Thoracic aorta endothelial cell (primary cell): ENCODE results near the gene RNF10. TPM values are rescaled to one million over a fixed set of nuclear protein-coding genes. Genes with fewer than 3 reads are reported as not detected.

ENCODE experiments used
- small RNA-seq: library from RNA; depleted of rRNA; stranded (forward); fragments of <200 nt; gene quantifications from one replicate; pipeline ENCODE3, GENCODE V24; 2012
- total RNA-seq: library from RNA; depleted of rRNA; stranded (reverse); fragments of >200 nt; gene quantifications from 2 replicates; pipeline ENCODE4 v1.2.3, GENCODE V29; 2012

The RNF10 gene
- total RNA-seq: 165 and 196 TPM in 2 replicates

DNA sequence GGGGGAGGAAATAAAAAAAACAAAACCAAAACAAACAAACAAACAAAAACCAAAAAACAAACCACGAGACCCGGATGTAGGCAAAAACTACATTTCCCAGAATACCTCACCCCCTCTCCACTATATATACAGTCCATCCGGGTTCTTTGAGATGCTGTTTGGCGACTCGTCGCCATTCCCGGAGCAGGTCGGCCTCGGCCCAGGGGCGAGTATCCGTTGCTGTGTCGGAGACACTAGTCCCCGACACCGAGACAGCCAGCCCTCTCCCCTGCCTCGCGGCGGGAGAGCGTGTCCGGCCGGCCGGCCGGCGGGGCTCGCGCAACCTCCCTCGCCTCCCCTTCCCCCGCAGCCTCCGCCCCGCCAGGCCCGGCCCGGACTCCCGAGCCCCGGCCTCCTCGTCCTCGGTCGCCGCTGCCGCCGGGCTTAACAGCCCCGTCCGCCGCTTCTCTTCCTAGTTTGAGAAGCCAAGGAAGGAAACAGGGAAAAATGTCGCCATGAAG is at the start of gene RNF10:
RNF10 (plus strand) TSS at position 154 of the 500 bp plus-strand sequence. CDS start 456 bp downstream, outside the sequence.

DNA sequence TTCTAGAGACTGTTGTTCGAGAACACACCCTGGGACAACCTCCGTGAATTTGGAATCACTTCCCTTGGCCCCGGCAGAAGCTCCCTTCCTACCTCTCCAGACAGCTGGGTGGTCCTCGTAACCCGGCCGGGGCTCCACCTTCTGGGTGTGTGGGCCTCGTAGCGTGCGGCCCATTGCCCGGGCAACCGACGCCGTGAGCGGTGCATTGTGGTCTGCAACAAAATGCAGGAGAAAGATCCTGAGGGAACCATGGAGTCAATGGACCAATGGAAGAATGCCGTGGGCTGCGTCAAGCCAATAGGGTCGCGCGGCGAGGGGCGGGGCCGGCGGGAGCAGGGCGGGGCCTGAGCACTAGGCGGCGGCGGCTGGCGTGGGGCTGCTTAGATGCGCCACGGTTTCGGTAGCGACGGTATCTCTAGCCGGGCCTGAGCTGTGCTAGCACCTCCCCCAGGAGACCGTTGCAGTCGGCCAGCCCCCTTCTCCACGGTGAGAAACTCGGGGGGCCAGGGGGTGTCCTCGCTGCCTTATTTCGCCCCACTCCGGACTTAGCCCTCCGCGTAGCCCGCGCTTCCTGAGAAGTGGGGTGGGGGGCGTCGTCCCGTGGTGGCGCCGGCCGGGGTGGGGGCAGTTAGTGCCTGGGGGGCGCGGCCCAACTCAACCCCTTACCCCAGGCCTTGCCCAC is 38.3 kb upstream of the RNF10 start, which contains the start of gene DYNLL1:
DYNLL1 (plus strand) TSS at position 383 of the 682 bp plus-strand sequence. CDS start 309 bp downstream, outside the sequence.

DNA sequence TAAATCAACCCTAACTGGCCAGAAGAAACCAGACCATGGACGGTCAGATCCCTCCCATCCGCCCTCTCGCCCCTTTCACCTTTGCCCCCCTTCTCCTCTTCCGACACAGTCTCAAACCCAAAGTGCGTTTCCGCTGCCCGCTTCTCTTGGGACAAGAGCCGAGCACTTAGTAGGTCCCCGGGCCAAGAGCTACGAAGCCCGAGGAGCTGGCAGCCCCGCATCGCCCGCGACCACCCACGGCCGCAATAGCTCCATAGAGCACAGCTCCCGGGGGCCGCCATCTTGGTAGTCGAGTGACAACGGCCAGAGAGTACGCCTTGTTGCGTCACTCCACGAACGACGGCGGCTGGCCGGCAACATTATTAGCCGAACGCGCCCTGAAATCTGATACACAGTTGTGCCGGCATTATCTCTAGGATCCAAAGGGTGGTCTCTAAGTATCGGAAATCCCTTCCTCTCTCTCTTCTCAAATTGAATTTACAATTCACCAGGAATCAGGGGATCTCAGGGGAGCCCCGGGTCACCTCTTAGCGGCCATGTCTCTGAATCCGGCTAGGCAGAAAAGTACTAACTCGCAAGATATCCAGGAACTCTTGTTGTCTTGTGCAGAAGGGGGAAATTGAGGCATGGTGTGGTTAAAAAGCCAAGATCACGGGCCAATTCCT is 5.2 kb upstream of the RNF10 start, which contains the start of gene COQ5:
COQ5 (minus strand) TSS at position 298 of the 665 bp plus-strand sequence; CDS start at position 281, 17 bp downstream.

DNA sequence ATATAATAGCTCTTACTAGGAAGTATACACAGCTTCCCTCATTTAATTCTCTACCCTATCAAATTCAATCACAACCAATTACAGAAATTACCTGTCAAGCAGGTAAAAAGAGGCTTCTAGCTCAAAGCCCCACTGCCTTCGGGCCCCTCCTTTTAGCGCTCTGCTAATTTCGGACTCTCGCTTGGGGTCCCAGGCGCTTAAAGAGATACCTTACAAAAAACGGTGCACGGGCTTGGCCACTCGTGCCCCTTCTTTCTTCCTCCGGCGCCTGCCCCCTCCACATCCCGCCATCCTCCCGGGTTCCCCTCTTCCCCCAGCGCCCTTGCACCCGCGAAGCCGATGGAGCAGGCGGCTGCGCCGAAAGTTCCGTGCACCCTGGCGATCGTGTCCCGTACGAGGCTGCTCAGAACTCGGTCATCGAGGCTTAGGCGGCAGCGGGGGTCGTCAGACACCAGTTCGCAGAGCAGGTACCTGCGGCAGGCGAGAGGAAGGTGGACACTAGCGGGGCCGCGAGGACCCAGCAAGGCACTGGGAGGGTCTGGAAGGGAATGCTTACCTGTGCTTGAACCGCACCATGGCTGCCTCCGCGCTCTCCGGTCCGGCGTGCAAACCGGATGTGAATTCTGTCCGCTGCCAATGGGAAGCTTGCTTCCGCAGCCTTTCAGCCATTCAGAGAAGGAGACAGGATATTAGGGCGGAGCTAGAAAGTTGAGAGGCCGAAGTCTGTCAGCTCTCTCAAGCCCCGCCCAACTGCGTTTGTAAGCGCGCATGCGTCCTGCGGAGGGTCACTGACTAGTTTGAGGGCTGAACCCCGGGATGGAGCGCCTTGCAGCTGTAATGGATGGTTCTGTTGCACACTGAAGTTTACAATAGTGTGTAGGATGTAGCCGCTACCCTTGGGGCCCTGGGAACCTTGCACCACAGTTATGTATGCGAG is 46.9 kb downstream of the RNF10 start, which contains the start of gene POP5:
POP5 (minus strand) TSS at position 616 of the 937 bp plus-strand sequence; CDS start at position 576, 40 bp downstream.

Small RNA genes within 50 kb of the gene (small RNA-seq; reads per million reads assigned to genes)
- not detected for gene RF00019

Other genes with a start within 250 kb of the RNF10 start
- gene RNU4-2, start 242.5 kb upstream of the RNF10 start, total RNA-seq: under 0.01 TPM in 2 replicates
- gene RNU4-1, start 241.1 kb upstream of the RNF10 start, total RNA-seq: under 0.01 TPM in 2 replicates
- 0.27 and 0.50 TPM in 2 replicates for gene SIRT4, start 232.0 kb upstream of the RNF10 start, total RNA-seq
- gene PLA2G1B, start 206.6 kb upstream of the RNF10 start, total RNA-seq: not detected in 2 replicates
- gene MSI1, start 165.2 kb upstream of the RNF10 start, total RNA-seq: not detected in 2 replicates
- gene COX6A1, start 96.2 kb upstream of the RNF10 start, total RNA-seq: 248 and 252 TPM in 2 replicates
- gene TRIAP1, start 88.0 kb upstream of the RNF10 start, total RNA-seq: 71.7 and 72.6 TPM in 2 replicates
- 30.3 and 36.2 TPM in 2 replicates for gene GATC, start 87.9 kb upstream of the RNF10 start, total RNA-seq
- 179 and 196 TPM in 2 replicates for gene SRSF9, start 64.6 kb upstream of the RNF10 start, total RNA-seq
- gene DYNLL1, start 38.2 kb upstream of the RNF10 start, total RNA-seq: 320 TPM in 2 replicates
- gene COQ5, start 5.2 kb upstream of the RNF10 start, total RNA-seq: 20.8 and 22.3 TPM in 2 replicates
- 24.6 and 25.0 TPM in 2 replicates for gene POP5, start 47.0 kb downstream of the RNF10 start, total RNA-seq
- gene CABP1, start 106.3 kb downstream of the RNF10 start, total RNA-seq: 0.14 TPM in 1 of 2 replicates, not detected in the other
- 81.5 and 110 TPM in 2 replicates for gene MLEC, start 152.8 kb downstream of the RNF10 start, total RNA-seq
- gene UNC119B, start 176.1 kb downstream of the RNF10 start, total RNA-seq: 22.1 and 28.4 TPM in 2 replicates
- 7.6 and 11.4 TPM in 2 replicates for gene ACADS, start 191.5 kb downstream of the RNF10 start, total RNA-seq